K562 (cell line): Measurements from ENCODE around the gene KCTD1. TPM values are rescaled to one million over a fixed set of nuclear protein-coding genes. Genes with fewer than 3 reads are reported as not detected.

Experiments
- BDP1 ChIP-seq: IDR thresholded peaks from 3 replicates; pipeline ENCODE4 v1.6.1; 2011; ENCODE audit not compliant: insufficient read length, insufficient read depth
- CC2D1A ChIP-seq: fragments of 450-650 bp; IDR thresholded peaks from 2 replicates; pipeline ENCODE4 v1.6.1; 2017; ENCODE audit warnings: mild to moderate bottlenecking
- HMGN3 ChIP-seq: IDR thresholded peaks from 2 replicates; pipeline ENCODE4 v1.6.1; 2011; ENCODE audit warnings: borderline replicate concordance, low read depth, mild to moderate bottlenecking, mixed read lengths, low read length; ENCODE audit not compliant: insufficient read length; ENCODE audit errors: extremely low read depth
- MEIS2 ChIP-seq: fragments of 450-650 bp; IDR thresholded peaks from 2 replicates; pipeline ENCODE4 v1.6.1; 2014; ENCODE audit warnings: mild to moderate bottlenecking; ENCODE audit not compliant: partially characterized antibody
- MIER1 ChIP-seq: fragments of 450-650 bp; IDR thresholded peaks from 2 replicates; pipeline ENCODE4 v1.6.1; 2016; ENCODE audit warnings: antibody characterized with exemption, mild to moderate bottlenecking, low read depth
- PCBP2 ChIP-seq: fragments of 200-400 bp; formaldehyde crosslinking; IDR thresholded peaks from 2 replicates; pipeline ENCODE4 v1.6.1; 2018; ENCODE audit warnings: low read length, low read depth, mild to moderate bottlenecking, moderate library complexity; ENCODE audit not compliant: poor library complexity, severe bottlenecking
- SMARCC2 ChIP-seq: fragments of 450-650 bp; IDR thresholded peaks from 2 replicates; pipeline ENCODE4 v1.6.1; 2017; ENCODE audit warnings: antibody characterized with exemption, moderate library complexity, mild to moderate bottlenecking, low read depth
- ZBTB7A ChIP-seq: IDR thresholded peaks from 2 replicates; pipeline ENCODE4 v1.6.1; 2011; ENCODE audit warnings: low read depth, mild to moderate bottlenecking, low read length, moderate library complexity, borderline replicate concordance; ENCODE audit not compliant: control insufficient read depth
- ZKSCAN8 ChIP-seq: fragments of 200-800 bp; sonication (Bioruptor generic); IDR thresholded peaks from 2 replicates; pipeline ENCODE4 v1.6.1; 2016; ENCODE audit warnings: missing genetic modification characterization, missing compliant biosample characterization
- ZNF175 ChIP-seq: fragments of 200-800 bp; sonication (Bioruptor generic); IDR thresholded peaks from 2 replicates; pipeline ENCODE4 v1.6.1; 2016; ENCODE audit warnings: low read depth, mild to moderate bottlenecking, missing genetic modification characterization, missing compliant biosample characterization
- ZNF232 ChIP-seq: sonication (generic); formaldehyde crosslinking; IDR thresholded peaks from 2 replicates; pipeline ENCODE4 v1.8.0; 2022; ENCODE audit warnings: mild to moderate bottlenecking, missing genetic modification reagents
- polyA plus RNA-seq, 8 experiments: library from polyadenylated mRNA; depleted of rRNA in 4 of 8; stranded (reverse) in 5 of 8; unstranded in 3 of 8; fragments of >200 nt; fragmentation: Nextera tagmentation in 2 of 8; fragmentation: Illumina TruSeq in 1 of 8; extraction: Ambion mirVana in 2 of 8; extraction: Trizol in 1 of 8; gene quantifications; 2 replicates each; pipeline versions ENCODE4 v1.2.1 to v1.2.3, GENCODE V29; 2011 to 2014; ENCODE audit warnings: inconsistent platforms in 1 of 8, missing spikeins in 1 of 8
- total RNA-seq, 7 experiments: library from RNA; depleted of rRNA in 6 of 7; stranded (reverse); fragments of >200 nt in 6 of 7; fragmentation: Illumina TruSeq in 2 of 7; extraction: Trizol in 2 of 7; gene quantifications; 2 replicates each; pipeline versions ENCODE4 v1.2.1 to v1.2.3, GENCODE V29; 2011 to 2021; ENCODE audit warnings: low replicate concordance in 1 of 7
- TF ChIP-seq, protein P1 (sequence below), 3 experiments: fragments of 200-800 bp in 1 of 3; sonication (Bioruptor generic) in 1 of 3; sonication (generic) in 1 of 3; formaldehyde crosslinking in 1 of 3; IDR thresholded peaks; 2 replicates each; pipeline versions ENCODE4 v1.6.1 to v1.8.0; 2016 to 2022; ENCODE audit warnings: mild to moderate bottlenecking in 2 of 3, missing compliant biosample characterization in 2 of 3, missing genetic modification characterization in 2 of 3, missing genetic modification reagents in 1 of 3
- TF ChIP-seq, protein P2 (sequence below): IDR thresholded peaks from 2 replicates; pipeline ENCODE4 v1.6.1; 2011; ENCODE audit not compliant: insufficient read length; ENCODE audit errors: extremely low read depth
- TF ChIP-seq, protein P3 (sequence below), 3 experiments: IDR thresholded peaks in 2 of 3; conservative IDR thresholded peaks in 1 of 3; 2 replicates each; pipeline ENCODE4 v1.5.1; 2011 to 2012; ENCODE audit warnings: low read length in 3 of 3, mild to moderate bottlenecking in 3 of 3, control low read depth in 2 of 3, improper control_type of control experiment in 1 of 3, inconsistent platforms in 1 of 3, low read depth in 1 of 3, mixed read lengths in 1 of 3, moderate library complexity in 1 of 3; ENCODE audit not compliant: insufficient read depth in 2 of 3

Gene KCTD1
- total and polyA plus RNA-seq, 9 of the 15 experiments (the other 6 are each of a cell fraction or from before 2014, with no cell fraction given): not detected

DNA sequence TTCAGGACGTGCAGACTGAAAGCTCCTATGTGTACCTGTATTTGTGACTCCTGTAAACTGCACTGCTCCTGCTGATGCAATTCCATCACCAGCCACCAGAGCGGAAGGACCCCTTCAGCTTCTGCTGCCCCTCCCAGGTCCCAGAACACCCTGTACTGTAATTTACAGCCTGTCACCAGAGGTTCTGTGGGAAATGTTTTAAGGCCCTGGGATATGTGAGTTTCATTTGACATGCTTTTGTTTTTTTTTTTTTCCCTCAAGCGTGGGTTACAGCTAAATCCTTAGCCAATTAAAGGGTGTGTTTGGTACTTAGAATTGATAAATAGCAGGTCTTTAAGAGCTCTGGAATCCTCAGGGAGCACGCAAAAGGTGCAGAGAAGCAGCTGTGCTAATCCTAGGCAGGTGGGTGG, 79.4 kb downstream of the KCTD1 start (continued):
- no peak for TF ChIP-seq ZNF175 (CRISPR knock-in tag)
- peak; percentile 97 for TF ChIP-seq MEIS2
- no peak for TF ChIP-seq PCBP2
- TF ChIP-seq MIER1: no peak
- TF ChIP-seq CC2D1A: no peak
- no peak for TF ChIP-seq ZKSCAN8 (CRISPR knock-in tag)
- TF ChIP-seq ZNF232: no peak
- TF ChIP-seq SMARCC2: no peak
- TF ChIP-seq HMGN3: no peak
- TF ChIP-seq, protein P1, sequence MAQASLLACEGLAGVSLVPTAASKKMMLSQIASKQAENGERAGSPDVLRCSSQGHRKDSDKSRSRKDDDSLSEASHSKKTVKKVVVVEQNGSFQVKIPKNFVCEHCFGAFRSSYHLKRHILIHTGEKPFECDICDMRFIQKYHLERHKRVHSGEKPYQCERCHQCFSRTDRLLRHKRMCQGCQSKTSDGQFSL (CRISPR knock-in tag; IDR thresholded peaks at IDR 0.05): no peak
- TF ChIP-seq, protein P1 (tag; IDR thresholded peaks at IDR 0.05): 0 out of 4 replicates have a peak, but pooled peaks of 1 of the 2 experiments have one; percentile 25
- no peak for TF ChIP-seq BDP1
- TF ChIP-seq, protein P2, sequence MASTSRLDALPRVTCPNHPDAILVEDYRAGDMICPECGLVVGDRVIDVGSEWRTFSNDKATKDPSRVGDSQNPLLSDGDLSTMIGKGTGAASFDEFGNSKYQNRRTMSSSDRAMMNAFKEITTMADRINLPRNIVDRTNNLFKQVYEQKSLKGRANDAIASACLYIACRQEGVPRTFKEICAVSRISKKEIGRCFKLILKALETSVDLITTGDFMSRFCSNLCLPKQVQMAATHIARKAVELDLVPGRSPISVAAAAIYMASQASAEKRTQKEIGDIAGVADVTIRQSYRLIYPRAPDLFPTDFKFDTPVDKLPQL: no peak
- TF ChIP-seq ZBTB7A: peak; percentile 66; the same call in 1 of the 2 replicates
- TF ChIP-seq, protein P3, sequence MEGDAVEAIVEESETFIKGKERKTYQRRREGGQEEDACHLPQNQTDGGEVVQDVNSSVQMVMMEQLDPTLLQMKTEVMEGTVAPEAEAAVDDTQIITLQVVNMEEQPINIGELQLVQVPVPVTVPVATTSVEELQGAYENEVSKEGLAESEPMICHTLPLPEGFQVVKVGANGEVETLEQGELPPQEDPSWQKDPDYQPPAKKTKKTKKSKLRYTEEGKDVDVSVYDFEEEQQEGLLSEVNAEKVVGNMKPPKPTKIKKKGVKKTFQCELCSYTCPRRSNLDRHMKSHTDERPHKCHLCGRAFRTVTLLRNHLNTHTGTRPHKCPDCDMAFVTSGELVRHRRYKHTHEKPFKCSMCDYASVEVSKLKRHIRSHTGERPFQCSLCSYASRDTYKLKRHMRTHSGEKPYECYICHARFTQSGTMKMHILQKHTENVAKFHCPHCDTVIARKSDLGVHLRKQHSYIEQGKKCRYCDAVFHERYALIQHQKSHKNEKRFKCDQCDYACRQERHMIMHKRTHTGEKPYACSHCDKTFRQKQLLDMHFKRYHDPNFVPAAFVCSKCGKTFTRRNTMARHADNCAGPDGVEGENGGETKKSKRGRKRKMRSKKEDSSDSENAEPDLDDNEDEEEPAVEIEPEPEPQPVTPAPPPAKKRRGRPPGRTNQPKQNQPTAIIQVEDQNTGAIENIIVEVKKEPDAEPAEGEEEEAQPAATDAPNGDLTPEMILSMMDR (IDR thresholded peaks at IDR 0.05 in 2 of 3, conservative IDR thresholded peaks at IDR 0.05 in 1 of 3; ENCODE audit: insufficient read depth in 2 of 3, low read depth in 1 of 3, low read length in 3 of 3): peak; percentile 54 to 80 (median 64)
- TF ChIP-seq, all 486 proteins: peak for 8
